HepG2 (cell line): ENCODE measurements around the gene SGCE. TPM values are rescaled to one million over a fixed set of nuclear protein-coding genes. Genes with fewer than 3 reads are reported as not detected.
A peak's percentile ranks its signal among the peaks of the same experiment; 100 is the strongest.

Source experiments
- HNRNPK ChIP-seq: fragments of 200-400 bp; formaldehyde crosslinking; IDR thresholded peaks from 2 replicates; pipeline ENCODE4 v1.6.1; 2018; ENCODE audit warnings: low read length, low read depth, moderate library complexity, mild to moderate bottlenecking; ENCODE audit not compliant: poor library complexity, severe bottlenecking
- IKZF1 ChIP-seq: fragments of 450-650 bp; IDR thresholded peaks from 2 replicates; pipeline ENCODE4 v1.7.1; 2016
- IRF9 ChIP-seq: sonication (generic); formaldehyde crosslinking; IDR thresholded peaks from 2 replicates; pipeline ENCODE4 v1.8.0; 2022; ENCODE audit warnings: missing genetic modification reagents, mild to moderate bottlenecking, borderline replicate concordance
- JUNB ChIP-seq: sonication (generic); formaldehyde crosslinking; IDR thresholded peaks from 2 replicates; pipeline ENCODE4 v1.8.0; 2022; ENCODE audit warnings: missing genetic modification reagents, mild to moderate bottlenecking, borderline replicate concordance
- KAT8 ChIP-seq: IDR thresholded peaks from 2 replicates; pipeline ENCODE4 v1.6.1; 2016; ENCODE audit warnings: missing genetic modification reagents, missing compliant biosample characterization
- MAFF ChIP-seq: IDR thresholded peaks from 2 replicates; pipeline ENCODE4 v1.6.1; 2011; ENCODE audit warnings: low read depth, low read length, improper control_type of control experiment
- MBNL3 ChIP-seq: fragments of 250-450 bp; sonication (Bioruptor Pico); conservative IDR thresholded peaks from 2 replicates; pipeline ENCODE4 v1.8.0; 2022; ENCODE audit warnings: mild to moderate bottlenecking, inconsistent platforms
- MEIS1 ChIP-seq: sonication (generic); formaldehyde crosslinking; IDR thresholded peaks from 2 replicates; pipeline ENCODE4 v1.9.0; 2021; ENCODE audit warnings: mild to moderate bottlenecking, missing genetic modification reagents, moderate library complexity, borderline replicate concordance
- MXD1 ChIP-seq: sonication (generic); formaldehyde crosslinking; IDR thresholded peaks from 2 replicates; pipeline ENCODE4 v1.4.0; 2020; ENCODE audit warnings: mild to moderate bottlenecking, missing genetic modification reagents
- NR2C2 ChIP-seq: sonication (generic); formaldehyde crosslinking; IDR thresholded peaks from 2 replicates; pipeline ENCODE4 v1.4.0; 2020; ENCODE audit warnings: missing genetic modification reagents, mild to moderate bottlenecking, moderate library complexity, borderline replicate concordance
- SOX6 ChIP-seq, 2 experiments: fragments of 450-650 bp in 1 of 2; sonication (generic) in 1 of 2; formaldehyde crosslinking in 1 of 2; IDR thresholded peaks; 2 replicates each; pipeline versions ENCODE4 v1.4.0 to v1.6.1; 2017 to 2020; ENCODE audit warnings: antibody characterized with exemption in 1 of 2, mild to moderate bottlenecking in 1 of 2, missing genetic modification reagents in 1 of 2
- STAG1 ChIP-seq: sonication (generic); formaldehyde crosslinking; IDR thresholded peaks from 2 replicates; pipeline ENCODE4 v1.4.0; 2020; ENCODE audit warnings: missing genetic modification reagents
- STAT5B ChIP-seq: sonication (generic); formaldehyde crosslinking; IDR thresholded peaks from 2 replicates; pipeline ENCODE4 v1.4.0; 2020; ENCODE audit warnings: missing genetic modification reagents
- THAP9 ChIP-seq: sonication (generic); formaldehyde crosslinking; IDR thresholded peaks from 2 replicates; pipeline ENCODE4; 2020; ENCODE audit warnings: missing genetic modification reagents, mild to moderate bottlenecking, borderline replicate concordance
- ZBTB25 ChIP-seq: IDR thresholded peaks from 2 replicates; pipeline ENCODE4 v1.6.1; 2018; ENCODE audit warnings: missing genetic modification reagents
- ZFP41 ChIP-seq: sonication (generic); formaldehyde crosslinking; IDR thresholded peaks from 2 replicates; pipeline ENCODE4 v1.4.0; 2020; ENCODE audit warnings: mild to moderate bottlenecking, missing genetic modification reagents, borderline replicate concordance
- ZMYM4 ChIP-seq: sonication (generic); formaldehyde crosslinking; IDR thresholded peaks from 2 replicates; pipeline ENCODE4 v1.8.1; 2023; ENCODE audit warnings: mild to moderate bottlenecking, missing genetic modification reagents
- ZNF256 ChIP-seq: sonication (generic); formaldehyde crosslinking; conservative IDR thresholded peaks from 2 replicates; pipeline ENCODE4 v1.4.0; 2020; ENCODE audit warnings: missing genetic modification reagents
- ZNF331 ChIP-seq: sonication (generic); formaldehyde crosslinking; IDR thresholded peaks from 2 replicates; pipeline ENCODE4 v1.4.0; 2020; ENCODE audit warnings: missing genetic modification reagents
- ZNF503 ChIP-seq: sonication (generic); formaldehyde crosslinking; IDR thresholded peaks from 2 replicates; pipeline ENCODE4 v1.4.0; 2020; ENCODE audit warnings: missing genetic modification reagents
- ZNF672 ChIP-seq: sonication (generic); formaldehyde crosslinking; IDR thresholded peaks from 2 replicates; pipeline ENCODE4 v1.8.1; 2022; ENCODE audit warnings: missing genetic modification reagents
- ZNF691 ChIP-seq: sonication (generic); formaldehyde crosslinking; IDR thresholded peaks from 2 replicates; pipeline ENCODE4 v1.4.0; 2020; ENCODE audit warnings: missing genetic modification reagents, low read depth, mild to moderate bottlenecking, borderline replicate concordance
- ZNF879 ChIP-seq: sonication (generic); formaldehyde crosslinking; IDR thresholded peaks from 2 replicates; pipeline ENCODE4 v1.8.1; 2023; ENCODE audit warnings: missing genetic modification reagents
- polyA plus RNA-seq, 8 experiments: library from polyadenylated mRNA; depleted of rRNA in 3 of 8; stranded (reverse) in 7 of 8; unstranded in 1 of 8; fragments of >200 nt; fragmentation: Illumina TruSeq in 4 of 8; extraction: Trizol in 4 of 8; gene quantifications; 2 replicates each; pipeline versions ENCODE4 v1.2.1 to v1.2.3, GENCODE V29; 2011 to 2016; ENCODE audit warnings: low read depth in 4 of 8, missing spikeins in 1 of 8, mixed read lengths in 1 of 8; ENCODE audit not compliant: insufficient read depth in 1 of 8
- total RNA-seq, 5 experiments: library from RNA; depleted of rRNA; stranded (reverse); fragments of >200 nt; fragmentation: Illumina TruSeq; extraction: Trizol; gene quantifications; 2 replicates each; pipeline ENCODE4 v1.2.3, GENCODE V29; 2016; ENCODE audit warnings: low read depth in 1 of 5

SGCE gene
- total and polyA plus RNA-seq, 2 of the 13 experiments (the other 11 are each of a cell fraction or from before 2014, with no cell fraction given) = 52.3 to 71.1 TPM

GRCh38 chr7:94623820-94624219 lies 32.1 kb downstream of the SGCE start (continued):
- TF ChIP-seq ZNF331 (CRISPR knock-in tag) = peak; percentile 44; the same call in 1 of the 2 replicates
- no peak for TF ChIP-seq SOX6 (IDR thresholded peaks at IDR 0.05)
- TF ChIP-seq SOX6 (CRISPR knock-in tag; IDR thresholded peaks at IDR 0.05) = peak; percentile 92
- no peak for TF ChIP-seq STAT5B
- TF ChIP-seq IKZF1 = no peak
- no peak for TF ChIP-seq ZNF691
- no peak for TF ChIP-seq ZNF879 (CRISPR knock-in tag)
- no peak for TF ChIP-seq ZBTB25 (CRISPR knock-in tag)
- peak; percentile 92 for TF ChIP-seq ZNF503 (CRISPR knock-in tag)
- no peak for TF ChIP-seq IRF9 (CRISPR knock-in tag)
- TF ChIP-seq JUNB (CRISPR knock-in tag) = no peak; the same call in 1 of the 2 replicates
- no peak for TF ChIP-seq ZNF256
- no peak for TF ChIP-seq ZNF672 (CRISPR knock-in tag)
- TF ChIP-seq HNRNPK = no peak
- no peak for TF ChIP-seq ZFP41 (CRISPR knock-in tag)
- no peak for TF ChIP-seq MBNL3 (CRISPR knock-in tag)
- peak; percentile 68; the same call in 1 of the 2 replicates for TF ChIP-seq ZMYM4 (CRISPR knock-in tag)
- 0 out of 2 replicates have a peak, but pooled peaks have one; percentile 38 for TF ChIP-seq NR2C2
- TF ChIP-seq KAT8 (CRISPR knock-in tag) = 0 out of 2 replicates have a peak, but pooled peaks have one; percentile 30
- no peak for TF ChIP-seq THAP9 (CRISPR knock-in tag)
- 0 out of 2 replicates have a peak, but pooled peaks have one; percentile 43 for TF ChIP-seq MEIS1 (CRISPR knock-in tag)
- TF ChIP-seq MXD1 (CRISPR knock-in tag) = no peak
- TF ChIP-seq MAFF = no peak
- TF ChIP-seq STAG1 (CRISPR knock-in tag) = 0 out of 2 replicates have a peak, but pooled peaks have one; percentile 15
